ENCODE measurements around the gene NUP210.

- no peak for TF ChIP-seq CTCF (IDR thresholded peaks at IDR 0.05)
- no peak for TF ChIP-seq POLR2AphosphoS5 (IDR thresholded peaks at IDR 0.05)
These were observed at the start of gene NUP210 for GRCh38 chr3:13420045-13420830.

Measured in suprapubic skin (tissue), 3 donors.